Fibroblast of pulmonary artery (primary cell): ENCODE data around the gene PELO.
A peak's percentile ranks its signal among the peaks of the same experiment; 100 is the strongest.

Source experiments
- DNase-seq: peaks from one replicate; pipeline ENCODE4 v3.0.0-alpha.2; 2010; ENCODE audit warnings: low read depth
- H3K4me3 ChIP-seq: replicated peaks from 2 replicates; pipeline ENCODE4 v1.5.1; 2011; ENCODE audit warnings: low read depth, mild to moderate bottlenecking, control low read depth, low read length, moderate library complexity
- TF ChIP-seq, protein P1 (sequence below): IDR thresholded peaks from 2 replicates; pipeline ENCODE4 v1.5.1; 2011; ENCODE audit warnings: mild to moderate bottlenecking, control low read depth, low read length, inconsistent platforms; ENCODE audit errors: missing control alignments

The PELO gene

DNA sequence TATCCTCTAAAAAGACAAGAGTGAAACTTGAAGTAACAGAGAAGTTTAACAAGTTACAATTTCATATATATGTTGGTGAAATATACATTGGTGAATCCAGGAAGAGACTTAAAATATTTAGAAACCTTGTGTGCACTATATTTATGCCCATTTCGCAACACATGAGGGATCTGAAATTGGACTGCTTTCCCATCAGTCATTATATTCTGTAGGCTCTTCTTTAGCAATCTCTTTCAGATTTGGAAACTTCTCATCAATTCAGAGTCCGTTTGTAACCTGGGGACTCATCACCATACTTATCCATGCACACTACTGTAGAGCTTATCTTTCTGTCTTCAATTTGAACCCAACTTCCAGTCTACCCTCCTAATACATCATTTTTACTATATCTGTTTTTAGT lies 2.1 kb downstream of the PELO start:
- H3K4me3 ChIP-seq, result no peak overlapping the region
- no peak for DNase-seq
- TF ChIP-seq, protein P1, sequence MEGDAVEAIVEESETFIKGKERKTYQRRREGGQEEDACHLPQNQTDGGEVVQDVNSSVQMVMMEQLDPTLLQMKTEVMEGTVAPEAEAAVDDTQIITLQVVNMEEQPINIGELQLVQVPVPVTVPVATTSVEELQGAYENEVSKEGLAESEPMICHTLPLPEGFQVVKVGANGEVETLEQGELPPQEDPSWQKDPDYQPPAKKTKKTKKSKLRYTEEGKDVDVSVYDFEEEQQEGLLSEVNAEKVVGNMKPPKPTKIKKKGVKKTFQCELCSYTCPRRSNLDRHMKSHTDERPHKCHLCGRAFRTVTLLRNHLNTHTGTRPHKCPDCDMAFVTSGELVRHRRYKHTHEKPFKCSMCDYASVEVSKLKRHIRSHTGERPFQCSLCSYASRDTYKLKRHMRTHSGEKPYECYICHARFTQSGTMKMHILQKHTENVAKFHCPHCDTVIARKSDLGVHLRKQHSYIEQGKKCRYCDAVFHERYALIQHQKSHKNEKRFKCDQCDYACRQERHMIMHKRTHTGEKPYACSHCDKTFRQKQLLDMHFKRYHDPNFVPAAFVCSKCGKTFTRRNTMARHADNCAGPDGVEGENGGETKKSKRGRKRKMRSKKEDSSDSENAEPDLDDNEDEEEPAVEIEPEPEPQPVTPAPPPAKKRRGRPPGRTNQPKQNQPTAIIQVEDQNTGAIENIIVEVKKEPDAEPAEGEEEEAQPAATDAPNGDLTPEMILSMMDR, result no peak

- TF ChIP-seq, protein P1, result no peak
- DNase-seq, result no peak
- H3K4me3 ChIP-seq, result no peak overlapping the region
Measured at GRCh38 chr5:52791366-52791765, 3.6 kb downstream of the PELO start.

GRCh38 chr5:52794519-52794918 lies 6.8 kb downstream of the PELO start:
- H3K4me3 ChIP-seq, result no peak overlapping the region
- DNase-seq, result no peak
- TF ChIP-seq, protein P1, result no peak

DNA sequence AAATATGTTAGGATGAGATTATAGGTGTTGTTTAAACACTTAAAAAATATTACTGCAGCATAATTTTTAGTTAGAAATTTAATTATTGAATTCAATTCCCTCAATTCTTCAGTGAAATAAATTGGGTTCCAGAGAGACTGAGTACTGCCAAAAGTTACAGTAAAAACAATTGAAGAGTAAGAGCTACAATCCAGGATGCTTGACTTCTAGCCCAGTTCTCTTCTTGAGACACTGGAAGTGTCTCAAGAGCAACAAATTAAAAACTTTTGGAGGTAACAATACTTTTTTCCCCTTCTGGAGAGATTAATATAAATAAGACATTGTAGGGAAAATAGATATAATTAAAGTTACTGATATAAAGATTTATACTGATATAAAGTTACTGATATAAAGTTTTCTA lies 8.3 kb downstream of the PELO start:
- H3K4me3 ChIP-seq, result no peak overlapping the region
- no peak for DNase-seq
- TF ChIP-seq, protein P1, result no peak

DNA sequence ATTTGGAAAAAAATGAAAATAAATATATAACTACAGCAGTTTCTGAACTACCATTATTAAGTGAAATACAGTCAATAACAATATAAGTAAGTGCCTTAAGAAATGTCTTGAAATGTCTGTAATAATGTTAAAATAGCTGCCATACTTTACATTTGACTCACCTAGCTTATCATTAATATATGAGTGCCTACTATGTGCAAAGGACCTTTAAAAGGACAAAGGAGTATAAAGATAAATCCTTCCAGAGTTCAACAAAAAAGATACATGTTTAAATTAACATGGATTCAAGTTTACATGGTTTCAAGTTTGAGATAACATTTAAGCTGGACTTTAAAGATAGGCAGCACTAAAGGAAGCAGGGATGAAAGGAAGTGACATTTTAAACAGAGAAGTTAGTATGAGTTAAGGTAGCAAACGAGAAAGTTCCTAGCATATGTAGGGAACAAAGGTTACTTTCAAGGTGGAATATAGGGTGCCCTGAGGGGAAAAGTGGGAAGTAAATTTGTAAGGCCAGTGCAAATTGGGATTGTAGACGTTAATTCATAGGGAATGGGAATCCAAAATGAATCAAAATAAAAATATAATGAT lies 8.9 kb downstream of the PELO start:
- no peak for DNase-seq
- TF ChIP-seq, protein P1, result no peak
- H3K4me3 ChIP-seq, result no peak overlapping the region

DNA sequence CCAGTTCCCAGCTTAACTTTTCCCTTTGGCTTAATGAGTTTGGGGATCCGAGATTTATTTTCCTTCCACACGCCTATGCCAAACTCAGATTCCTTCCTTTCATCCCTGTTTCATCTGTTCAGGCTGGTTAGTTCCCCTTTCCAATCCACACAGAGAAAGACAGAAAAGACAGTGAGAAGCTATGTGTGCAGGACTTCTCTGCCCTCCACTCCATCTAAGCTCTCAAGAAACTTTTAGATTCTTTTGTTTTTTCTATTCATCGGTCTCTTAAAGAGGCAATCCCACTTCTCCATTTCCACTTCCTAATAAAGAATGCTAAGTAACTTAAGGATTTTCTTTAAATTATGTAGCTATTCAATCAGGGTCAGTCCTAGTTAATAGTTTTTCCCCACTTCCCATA lies 11.2 kb downstream of the PELO start:
- no peak for DNase-seq
- H3K4me3 ChIP-seq, result peak overlapping the region; percentile 76
- TF ChIP-seq, protein P1, result no peak

DNA sequence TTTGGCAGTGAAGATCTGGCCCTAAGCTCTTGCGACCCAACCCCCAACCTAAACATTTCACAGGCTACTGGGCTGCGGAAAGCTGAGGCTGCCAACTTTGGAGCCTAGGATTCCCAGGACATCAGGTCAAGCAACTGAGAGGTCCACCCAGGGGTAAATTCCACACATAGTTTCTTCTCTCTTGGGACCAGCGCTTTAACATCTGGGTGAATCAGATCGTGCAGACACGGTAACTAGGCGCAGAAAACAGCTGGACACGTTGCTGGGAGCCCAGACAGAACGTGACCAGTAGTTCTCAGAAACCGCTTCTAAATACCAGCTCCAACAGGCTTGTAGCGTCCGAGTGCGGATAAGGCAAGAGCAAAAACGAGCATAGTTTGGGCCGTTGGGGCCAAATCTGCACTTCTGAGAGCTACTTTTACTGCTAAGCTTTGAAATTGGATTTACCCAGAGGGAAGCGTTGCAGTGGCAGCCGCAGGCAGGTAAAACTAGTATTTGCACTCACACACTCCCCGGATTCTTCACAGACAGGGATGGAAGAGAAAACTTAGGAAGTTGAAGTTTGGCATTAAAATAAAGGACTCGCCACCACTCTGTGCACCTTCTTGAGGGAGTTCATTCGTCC lies 11.8 kb downstream of the PELO start:
- TF ChIP-seq, protein P1, result no peak
- DNase-seq, result peak; percentile 90
- H3K4me3 ChIP-seq, result peak overlapping the region; percentile 76
